Inflammatory macrophage (primary cell): Measurements from ENCODE around the gene TP53TG3D.
"Not testable (repeated sequence)": the region's sequence is repeated elsewhere in the genome, so short reads cannot be mapped to it uniquely, and the experiment has no call there.

Experiments used
- DNase-seq, 2 donors: peaks; one replicate each; pipeline ENCODE4 v3.0.0-alpha.2; 2020 to 2022
- total RNA-seq, 18 experiments: gene quantifications; one replicate each; lab custom pipeline; 2026; ENCODE audit warnings: mixed read lengths in 6 of 18, inconsistent platforms in 2 of 18; lab: John Stamatoyannopoulos, UW

Gene TP53TG3D, protein sequence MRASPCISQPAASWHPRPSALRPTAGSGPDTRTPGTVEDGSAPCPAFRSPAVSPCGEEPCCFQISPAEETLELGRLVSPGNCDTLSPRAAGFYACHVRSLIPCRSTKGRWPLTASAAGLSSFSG
- 0 to 0.10 (median 0) reads per million in 18 experiments for total RNA-seq

GRCh38 chr16:32252986-32253385, at the start of gene TP53TG3D:
TP53TG3D (plus strand) TSS chr16:32253286; CDS start chr16:32253354, 68 bp downstream.
- DNase-seq: not testable (repeated sequence)

GRCh38 chr16:32253507-32253906, 421 bp downstream of the TP53TG3D start:
- not testable (repeated sequence) for DNase-seq

GRCh38 chr16:32261526-32261925, 8.4 kb downstream of the TP53TG3D start:
- DNase-seq: not testable (repeated sequence)

DNA sequence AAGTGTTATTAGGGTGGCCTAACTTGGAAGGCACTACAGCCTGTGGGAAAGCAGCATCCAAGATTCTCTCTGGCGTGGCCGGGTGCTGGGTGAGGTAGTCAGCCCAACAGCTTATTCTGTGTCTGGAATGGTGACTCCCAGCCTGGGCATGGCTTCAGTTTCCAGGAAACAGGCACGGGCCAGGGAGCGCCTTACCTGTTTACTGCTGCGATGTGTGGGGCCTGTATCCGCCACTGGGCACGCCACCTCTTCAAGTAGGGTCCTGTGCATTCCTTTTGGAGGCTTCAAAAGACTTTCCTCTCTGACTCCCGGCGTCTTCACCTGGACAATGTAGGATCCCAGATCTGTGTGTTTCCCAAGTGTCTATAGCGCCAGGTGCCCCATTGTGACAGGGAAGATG, 10.5 kb downstream of the TP53TG3D start:
- DNase-seq: not testable (repeated sequence)

- DNase-seq: not testable (repeated sequence)
Observed at GRCh38 chr16:32281910-32282309, 28.8 kb downstream of the TP53TG3D start.

DNA sequence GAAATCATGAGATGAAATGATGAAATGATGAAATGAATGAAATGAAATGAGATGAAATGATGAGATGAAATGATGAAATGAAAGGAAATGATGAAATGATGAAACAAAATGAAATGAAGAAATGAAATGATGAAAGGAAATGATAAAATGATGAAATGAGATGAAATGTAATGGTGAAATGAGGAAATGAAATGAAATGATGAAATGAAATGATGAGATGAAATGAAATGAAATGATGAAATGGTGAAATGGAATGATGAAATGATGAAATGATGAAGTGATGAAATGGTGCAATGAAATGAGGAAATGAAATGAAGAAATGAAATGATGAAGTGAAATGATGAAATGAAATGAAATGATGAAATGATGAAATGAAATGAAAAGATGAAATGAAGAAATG, 29.9 kb downstream of the TP53TG3D start:
- DNase-seq: not testable (repeated sequence)

DNA sequence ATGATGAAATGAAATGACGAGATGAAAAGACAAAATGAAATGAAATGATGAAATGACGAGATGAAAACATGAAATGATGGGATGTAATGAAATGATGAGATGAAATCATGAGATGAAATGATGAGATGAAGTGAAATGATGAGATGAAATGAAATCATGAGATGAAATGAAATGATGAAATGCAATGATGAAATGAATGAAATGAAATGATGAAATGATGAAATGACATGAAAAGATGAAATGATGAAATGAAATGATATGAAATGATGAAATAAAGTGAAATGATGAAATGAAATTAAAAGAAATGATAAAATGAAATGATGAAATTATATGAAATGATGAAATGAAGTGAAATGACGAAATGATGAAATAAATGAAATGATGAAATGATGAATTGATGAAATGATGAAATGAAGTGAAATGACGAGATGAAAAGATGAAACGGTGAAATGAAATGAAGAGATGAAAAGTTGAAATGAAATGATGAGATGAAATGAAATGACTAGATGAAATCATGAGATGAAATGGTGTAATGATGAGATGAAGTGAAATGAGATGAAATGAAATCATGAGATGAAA, 30.9 kb downstream of the TP53TG3D start:
- DNase-seq: not testable (repeated sequence)

GRCh38 chr16:32284800-32285796, 32.0 kb downstream of the TP53TG3D start:
- not testable (repeated sequence) for DNase-seq

DNA sequence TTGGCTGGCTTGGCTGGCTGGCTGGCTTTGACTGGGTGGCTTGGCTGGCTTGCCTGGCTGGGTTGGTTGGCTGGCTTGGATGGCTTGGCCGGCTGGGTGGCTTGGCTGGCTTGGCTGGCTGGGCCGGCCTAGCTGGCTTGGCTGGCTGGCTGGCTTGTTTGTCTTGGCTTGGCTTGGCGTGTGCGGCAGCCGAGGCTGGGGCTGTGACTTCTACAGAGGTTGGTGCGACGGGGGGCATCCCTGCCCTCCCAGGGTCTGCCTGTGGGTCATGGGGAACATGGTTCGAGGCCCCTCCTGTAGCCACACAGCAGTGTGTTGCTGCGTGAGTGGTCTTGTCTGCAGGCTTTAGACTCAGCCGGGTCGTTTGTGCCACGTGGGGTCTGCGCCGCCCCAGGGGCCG, 33.1 kb downstream of the TP53TG3D start:
- not testable (repeated sequence) for DNase-seq

DNA sequence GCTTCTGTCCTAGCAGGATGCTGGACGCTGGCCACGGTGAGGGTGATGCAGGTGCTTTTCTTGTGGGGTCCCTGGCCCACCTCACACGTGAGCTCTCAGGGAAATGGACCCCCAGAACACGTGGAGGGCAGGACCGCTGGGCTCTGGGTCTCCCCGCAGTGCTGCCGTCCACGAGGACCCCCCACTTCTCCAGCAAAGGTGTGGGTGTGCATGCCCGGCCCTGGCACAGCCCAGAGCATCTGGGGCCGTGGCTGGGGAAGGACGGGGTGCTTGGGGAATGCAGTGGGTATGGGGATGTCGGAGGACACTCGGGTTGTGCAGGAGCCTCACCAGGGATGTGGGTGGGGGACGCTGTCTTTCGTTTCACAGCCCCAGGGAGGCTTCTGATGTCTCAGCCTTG, 34.7 kb downstream of the TP53TG3D start:
- DNase-seq: not testable (repeated sequence)

GRCh38 chr16:32289197-32289596, 36.1 kb downstream of the TP53TG3D start:
- DNase-seq: not testable (repeated sequence)

DNA sequence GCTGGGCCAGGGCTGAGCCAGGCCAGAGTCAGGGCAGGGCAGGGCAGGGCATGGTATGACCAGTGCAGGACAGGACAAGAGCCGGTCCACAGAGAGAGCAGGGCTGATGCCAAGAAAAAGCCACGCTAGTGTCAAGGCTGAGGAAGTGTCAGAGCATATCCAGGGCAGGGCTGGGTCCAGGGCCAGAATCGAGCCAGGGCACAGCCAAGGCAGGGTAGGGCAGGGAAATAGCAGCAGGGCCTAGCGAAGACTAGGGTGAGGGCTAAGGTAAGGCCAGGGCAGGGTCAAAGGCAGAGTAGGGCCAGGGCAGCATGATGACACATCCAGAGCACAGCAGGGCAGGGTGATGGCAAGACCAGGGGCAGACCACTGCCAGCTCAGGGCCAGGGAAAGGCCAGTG, 49.7 kb downstream of the TP53TG3D start:
- DNase-seq: not testable (repeated sequence)
